Urothelium cell line (cell line): Measurements from ENCODE around the gene RPL38.
A peak's percentile ranks its signal among the peaks of the same experiment; 100 is the strongest.

Source experiments
- DNase-seq: peaks from one replicate; pipeline ENCODE4 v3.0.0; 2011; ENCODE audit warnings: low spot score, mixed read lengths
- FAIRE-seq: peaks from 2 replicates; lab custom pipeline; 2011; peaks lifted over from hg19 to GRCh38; lab: Jason Lieb, UNC

RPL38 gene

DNA sequence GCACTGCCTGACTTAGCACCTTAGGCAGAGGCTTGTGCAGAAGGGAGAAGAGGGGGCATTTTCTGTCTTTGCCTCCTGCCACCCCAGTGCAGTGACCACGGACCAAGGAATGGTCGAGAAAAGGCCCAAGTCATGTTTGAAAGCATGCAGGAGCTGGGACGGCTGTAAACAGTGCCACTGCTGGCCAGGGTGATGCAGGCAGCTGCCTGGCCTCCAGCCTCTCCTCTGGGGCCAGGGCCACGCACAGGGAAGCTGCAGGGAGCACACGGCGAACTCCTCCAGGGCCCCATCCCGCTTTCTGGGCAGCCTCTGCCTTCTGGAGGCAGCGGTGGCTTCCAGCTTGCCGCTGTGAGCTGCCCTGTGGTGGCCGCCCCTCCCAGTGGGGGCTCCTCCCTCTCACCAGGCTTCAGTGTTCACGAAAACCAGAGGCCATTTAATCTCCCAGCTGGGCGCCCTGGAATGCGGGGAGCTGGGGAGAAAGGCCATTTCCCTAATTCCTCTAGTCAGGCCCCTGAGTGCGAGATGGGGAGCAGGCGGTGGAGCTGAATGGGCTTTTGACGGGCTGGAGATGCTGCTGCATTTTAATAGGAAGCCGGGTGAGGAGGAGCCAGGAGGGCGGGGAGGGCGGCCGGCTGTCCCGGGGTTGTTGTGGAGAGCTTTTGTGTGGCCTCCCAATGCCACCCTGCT, 41.8 kb downstream of the RPL38 start:
- DNase-seq (no peak), FAIRE-seq (no peak)

GRCh38 chr17:74245871-74246270, 42.4 kb downstream of the RPL38 start:
- no peak for DNase-seq

DNA sequence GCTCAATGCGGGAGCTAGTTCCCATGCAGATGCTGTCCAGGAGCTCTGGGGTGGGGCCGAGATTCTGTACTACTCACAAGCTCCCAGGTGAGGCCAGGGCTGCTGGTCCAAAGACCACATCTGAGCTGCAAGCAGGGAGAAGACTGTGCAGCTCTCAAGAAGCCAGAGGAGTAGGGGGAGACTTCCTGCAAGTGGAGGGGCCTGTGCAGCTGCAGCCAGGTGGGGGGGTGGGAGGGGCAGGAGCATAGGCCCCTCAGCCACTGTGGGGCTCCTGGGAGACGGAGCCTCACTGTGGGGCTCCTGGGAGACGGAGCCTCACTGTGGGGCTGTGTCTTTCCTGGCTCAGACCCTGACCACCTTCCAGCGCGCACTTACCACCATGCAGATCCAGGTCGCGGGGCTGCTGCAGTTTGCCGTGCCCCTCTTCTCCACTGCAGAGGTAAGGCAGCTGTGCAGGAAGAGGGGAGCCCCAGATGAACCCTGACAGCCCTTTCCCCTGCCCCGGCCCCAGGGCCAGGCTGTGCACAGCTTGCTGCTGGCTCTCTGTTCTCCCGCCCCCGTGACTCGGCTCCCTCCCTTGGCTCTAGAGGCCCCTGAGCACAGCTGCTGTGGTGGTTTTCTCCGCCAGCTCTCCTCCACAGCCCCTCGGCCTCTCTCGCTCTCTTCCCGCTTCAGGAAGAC, 46.3 kb downstream of the RPL38 start:
- FAIRE-seq (no peak), DNase-seq (no peak)

More at GRCh38 chr17:74245871-74246270, 42.4 kb downstream of the RPL38 start:
- no peak for FAIRE-seq

DNA sequence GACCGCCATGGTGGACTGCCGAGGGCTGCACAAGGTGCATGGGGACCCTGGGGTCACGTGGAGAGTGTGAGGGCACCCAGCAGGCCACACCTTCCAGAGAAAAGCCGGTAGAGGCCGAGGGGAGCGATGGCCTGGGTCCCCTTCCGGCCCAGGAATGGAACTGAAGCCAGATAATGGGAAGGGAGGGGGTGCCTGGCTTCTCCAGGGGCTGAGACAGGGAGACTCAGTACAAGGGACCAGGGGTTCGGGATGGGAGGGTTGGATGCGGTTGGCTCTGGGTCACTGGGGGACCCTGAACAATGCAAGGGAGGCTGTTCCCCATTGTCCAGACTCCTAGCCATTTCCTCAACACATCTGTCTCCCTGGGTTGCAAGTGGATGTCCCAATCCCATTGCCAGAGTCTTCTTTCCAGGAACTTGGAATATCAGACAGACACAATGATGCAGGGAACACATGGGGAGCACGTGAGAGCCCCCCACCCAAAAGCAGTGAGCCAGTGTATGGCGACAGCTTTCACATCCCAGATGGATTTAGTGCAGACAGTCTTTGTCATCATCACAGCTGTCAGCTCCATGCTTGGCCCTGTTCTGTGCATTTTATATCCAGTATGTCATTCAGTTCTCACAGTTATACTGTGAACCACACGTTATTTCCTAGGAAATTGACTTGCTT, 47.0 kb downstream of the RPL38 start:
- FAIRE-seq (peak; percentile 20), DNase-seq (no peak)

- FAIRE-seq (peak; percentile 99), DNase-seq (no peak)
Measured at GRCh38 chr17:74251051-74251450, 47.6 kb downstream of the RPL38 start.

DNA sequence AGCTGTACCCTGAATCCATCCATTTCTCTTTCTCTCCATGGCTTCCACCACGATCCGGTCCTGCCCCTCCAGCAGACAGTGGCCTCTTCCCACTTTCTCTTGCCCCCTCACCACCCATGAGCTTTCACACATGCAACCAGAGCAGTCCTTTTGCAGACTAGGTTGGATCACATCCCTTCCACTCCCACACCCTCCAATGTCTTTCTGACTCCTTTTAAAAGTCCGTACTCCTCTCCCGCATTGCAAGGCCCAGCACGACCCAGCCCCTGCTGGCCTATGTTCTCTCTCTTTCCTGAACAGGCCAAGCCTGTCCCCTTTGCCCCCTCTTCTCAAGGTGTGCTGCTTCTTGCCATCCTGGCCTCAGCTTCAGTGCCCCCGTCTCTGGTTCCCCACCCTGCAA, 48.1 kb downstream of the RPL38 start:
- DNase-seq (no peak), FAIRE-seq (no peak)

GRCh38 chr17:74252211-74252610, 48.7 kb downstream of the RPL38 start:
- FAIRE-seq = no peak
- DNase-seq = no peak

GRCh38 chr17:74253036-74253435, 49.6 kb downstream of the RPL38 start:
- peak; percentile 84 for FAIRE-seq
- DNase-seq = no peak

DNA sequence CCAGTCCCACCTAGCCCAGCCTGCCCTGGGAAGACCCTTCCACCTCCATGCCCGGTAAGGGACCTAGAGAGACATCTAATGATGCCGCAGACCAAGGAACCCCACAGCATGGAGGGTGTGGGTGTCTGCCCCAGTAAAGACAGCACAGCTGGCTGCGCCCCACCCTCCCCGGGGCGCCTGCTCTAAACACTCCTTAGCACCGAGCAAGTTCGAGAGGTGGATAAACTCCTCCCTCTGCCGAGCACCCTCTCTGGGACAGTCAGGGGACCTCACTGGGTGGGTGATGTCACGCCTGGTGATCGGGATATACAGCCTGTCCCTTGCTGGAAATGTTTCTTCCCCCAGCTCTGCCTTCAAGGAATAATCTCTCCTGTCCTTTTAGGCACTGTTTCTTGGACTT, 53.8 kb downstream of the RPL38 start:
- DNase-seq = no peak
- FAIRE-seq = no peak

DNA sequence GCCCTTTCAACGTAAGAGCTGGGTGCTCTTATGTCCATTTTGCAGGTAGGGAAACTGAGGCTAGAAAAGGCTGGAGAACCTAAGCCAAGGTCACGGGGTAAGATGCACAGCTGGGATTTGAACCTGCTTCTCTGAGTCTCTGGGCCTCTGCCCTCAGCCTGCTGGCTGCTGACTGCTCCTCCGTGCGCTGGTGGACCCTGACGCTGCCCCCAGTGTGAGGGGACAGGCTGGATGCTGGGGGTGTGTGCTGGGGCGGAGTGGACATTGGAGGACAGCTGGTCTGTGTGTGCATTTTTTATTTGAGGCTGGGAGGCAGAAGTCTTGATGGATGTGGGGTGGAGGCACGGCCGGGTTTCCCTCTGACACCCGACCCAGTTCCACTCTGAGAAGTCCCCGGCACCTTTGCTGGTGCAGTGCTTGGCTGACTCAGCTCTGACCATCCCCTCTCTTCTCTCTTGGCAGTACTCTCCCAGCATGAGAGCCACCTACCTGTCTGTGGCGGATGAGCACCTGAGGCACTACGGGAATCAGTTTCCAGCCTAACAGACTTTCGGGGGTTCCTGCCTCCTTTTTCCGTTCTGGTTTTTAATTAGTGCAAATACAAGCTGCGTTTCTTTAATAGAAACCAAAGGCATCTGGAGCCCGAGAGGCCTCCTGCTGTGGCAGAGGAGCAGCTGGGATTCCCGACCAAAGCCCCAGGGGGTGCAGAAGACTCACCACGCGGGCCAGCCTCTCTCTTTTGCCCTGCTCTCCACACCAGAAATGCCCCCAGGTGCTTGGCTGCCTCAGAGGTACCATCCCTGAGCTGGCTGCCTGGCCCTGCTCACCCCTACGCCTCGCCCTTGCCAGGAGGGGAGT, 56.4 kb downstream of the RPL38 start:
- FAIRE-seq = peak; percentile 32
- no peak for DNase-seq
